Activated CD4-positive, CD25-positive, alpha-beta regulatory T cell treated with anti-CD3 and anti-CD28 coated beads, Interleukin-2, amount 50 U/mL, for 24 hours (primary cell): ENCODE results near the gene SARM1.
"Not testable (repeated sequence)": the region's sequence is repeated elsewhere in the genome, so short reads cannot be mapped to it uniquely, and the experiment has no call there.

Experiments used
- ATAC-seq, 2 donors: fragments of 150-1000 bp; cut with Tn5 transposase; one replicate each; pipeline ENCODE4 v1.10.0; 2021; ENCODE audit warnings: mild to moderate bottlenecking in 1 of 2, moderate library complexity in 1 of 2

Gene SARM1

DNA sequence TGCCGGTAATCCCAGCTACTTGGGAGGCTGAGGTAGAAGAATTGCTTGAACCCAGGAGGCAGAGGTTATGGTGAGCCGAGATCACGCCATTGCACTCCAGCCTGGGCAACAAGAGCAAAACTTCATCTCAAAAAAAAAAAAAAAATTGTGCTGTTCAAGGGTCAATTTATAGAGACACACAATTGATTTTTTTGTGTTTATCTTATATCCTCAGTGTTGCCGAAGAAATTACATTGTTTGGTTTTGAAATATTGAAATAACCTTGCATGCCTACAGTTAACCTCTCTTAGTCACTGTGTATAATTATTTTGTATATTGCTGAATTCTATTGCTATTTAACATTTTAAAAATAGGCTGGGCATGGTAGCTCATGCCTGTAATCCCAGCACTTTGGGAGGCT lies 56.5 kb downstream of the SARM1 start:
- ATAC-seq: not testable (repeated sequence)

DNA sequence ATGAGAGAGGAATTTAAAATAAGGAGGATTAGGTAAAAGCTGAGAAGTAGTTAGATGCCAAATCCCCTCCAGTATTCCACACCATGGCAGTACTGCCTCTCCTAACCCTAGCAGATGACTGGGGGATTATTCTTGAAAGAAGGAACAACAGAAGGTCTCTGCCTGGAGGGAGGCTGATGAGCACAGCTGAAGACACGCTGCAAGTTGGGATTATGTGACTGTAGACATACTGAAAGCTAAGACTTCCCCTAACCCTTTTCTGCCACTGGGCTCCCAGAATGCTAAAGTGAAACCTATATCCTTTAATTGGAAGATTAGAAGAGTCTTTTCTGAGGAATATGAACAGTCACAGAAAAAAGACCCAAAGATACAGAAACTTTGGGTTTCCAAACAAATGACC lies 62.2 kb downstream of the SARM1 start:
- no peak for ATAC-seq

DNA sequence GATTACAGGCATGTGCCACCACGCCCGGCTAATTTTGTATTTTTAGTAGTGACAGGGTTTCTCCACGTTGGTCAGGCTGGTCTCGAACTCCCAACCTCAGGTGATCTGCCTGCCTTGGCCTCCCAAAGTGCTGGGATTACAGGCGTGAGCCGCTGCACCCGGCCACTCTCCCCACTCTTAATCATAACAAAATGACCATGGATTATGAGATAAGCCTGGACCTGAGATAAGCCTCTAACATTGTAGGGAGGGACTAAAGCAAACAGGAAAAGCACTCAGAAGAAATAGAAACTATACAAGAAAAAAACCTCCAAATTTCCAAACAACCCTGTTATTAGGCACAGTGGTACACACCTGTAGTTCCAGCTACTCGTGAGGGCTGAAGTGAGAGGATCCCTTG lies 62.8 kb downstream of the SARM1 start:
- ATAC-seq: not testable (repeated sequence)

DNA sequence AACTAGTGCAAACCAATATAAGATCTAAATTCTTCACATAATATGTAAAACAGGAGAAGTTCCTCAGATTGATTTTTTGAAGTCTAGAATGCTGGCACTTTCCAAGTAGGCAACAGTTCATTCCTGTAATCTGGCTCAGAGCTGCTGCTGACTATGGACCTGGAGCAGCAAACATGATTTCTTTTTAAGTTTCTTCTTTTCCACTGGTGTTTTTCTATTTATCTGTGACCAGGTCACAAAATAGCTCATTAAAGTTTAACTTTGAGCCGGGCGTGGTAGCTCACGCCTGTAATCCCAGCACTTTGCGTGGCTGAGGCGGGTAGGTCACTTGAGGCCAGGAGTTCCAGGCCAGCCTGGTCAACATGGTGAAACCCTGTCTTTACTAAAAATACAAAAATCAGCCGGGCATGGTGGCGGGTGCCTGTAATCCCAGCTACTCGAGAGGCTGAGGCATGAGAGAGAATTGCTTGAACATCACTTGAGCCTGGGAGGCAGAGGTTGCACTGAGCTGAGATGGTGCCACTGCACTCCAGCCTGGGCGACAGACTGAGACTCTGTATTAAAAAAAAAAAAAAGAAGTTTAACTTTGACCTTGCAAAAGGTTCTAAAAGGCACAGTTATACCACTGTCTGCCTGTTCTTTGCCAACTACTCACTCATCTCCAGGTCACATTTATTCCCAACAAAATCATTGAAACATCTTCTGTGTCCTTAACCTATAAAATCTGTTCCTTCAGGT lies 72.6 kb downstream of the SARM1 start:
- no peak for ATAC-seq

DNA sequence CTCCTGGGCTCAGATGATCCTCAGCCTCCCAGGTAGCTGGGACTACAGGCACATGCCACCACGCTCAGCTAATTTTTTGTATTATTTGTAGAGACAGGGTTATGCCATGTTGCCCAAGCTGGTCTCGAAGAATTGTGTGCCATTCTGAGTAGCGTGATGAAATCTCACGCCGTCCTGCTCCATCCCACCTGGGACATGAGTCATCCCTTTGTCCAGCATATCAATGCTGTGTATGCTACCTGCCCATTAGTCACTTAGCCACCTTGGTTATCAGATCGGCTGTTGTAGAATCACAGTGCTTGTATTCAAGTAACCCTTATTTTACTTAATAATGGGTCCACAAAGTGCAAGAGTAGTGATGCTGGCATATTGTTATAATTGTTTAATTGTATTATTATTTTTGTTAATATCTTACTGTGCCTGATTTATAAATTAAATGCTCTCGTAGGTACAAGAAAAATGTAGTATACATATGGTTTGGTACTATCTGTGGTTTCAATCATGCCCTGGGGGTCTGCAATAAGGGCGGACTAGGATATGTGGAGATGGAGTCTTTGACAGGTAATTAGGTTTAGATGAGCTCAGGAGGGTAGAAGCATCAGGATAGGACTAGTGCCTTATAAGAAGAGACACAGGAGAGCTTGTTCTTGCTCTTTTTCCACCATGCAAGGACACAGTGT lies 75.4 kb downstream of the SARM1 start:
- no peak for ATAC-seq

DNA sequence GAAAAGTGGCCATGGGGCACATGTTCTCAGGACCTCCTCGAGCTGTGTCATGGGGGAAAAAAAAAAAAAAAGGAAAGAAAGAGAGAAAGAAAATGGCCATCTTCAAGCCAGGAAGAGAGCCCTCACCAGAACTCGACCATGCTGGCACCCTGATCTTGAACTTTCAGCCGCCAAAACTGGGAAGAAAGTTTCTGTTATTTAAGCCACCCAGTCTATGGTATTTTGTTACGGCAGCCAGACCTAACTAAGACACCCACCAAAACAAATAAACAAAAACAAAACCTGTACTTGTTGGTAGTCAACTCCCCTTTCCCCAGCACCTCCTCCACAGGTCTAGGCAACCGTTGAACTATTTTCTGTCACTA lies 75.9 kb downstream of the SARM1 start:
- no peak for ATAC-seq

DNA sequence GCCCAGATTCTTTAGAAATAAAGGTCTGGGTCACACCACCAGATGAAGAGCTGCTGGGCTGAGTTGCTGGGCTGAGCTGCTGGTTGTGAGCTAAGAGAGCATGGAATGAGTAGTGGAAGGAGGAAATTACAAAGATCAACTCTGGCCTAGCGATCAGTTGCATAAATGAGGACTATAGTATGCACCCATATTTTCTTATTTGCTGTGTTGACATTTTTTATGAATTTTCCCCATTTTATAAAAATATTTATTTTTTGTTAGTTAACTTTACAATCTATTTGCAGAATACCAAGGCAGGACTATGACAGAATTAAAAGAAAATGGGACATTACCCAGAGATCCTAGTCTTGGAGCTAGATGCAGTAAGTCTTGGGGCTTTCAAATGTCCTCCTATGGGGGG lies 78.4 kb downstream of the SARM1 start:
- ATAC-seq: no peak
